Effector memory CD4-positive, alpha-beta T cell (primary cell): Measurements from ENCODE around the gene MACROD2.

Experiments
- DNase-seq, 3 donors: peaks; one replicate each; pipeline ENCODE4 v3.0.0-alpha.2; 2020
- H3K27ac ChIP-seq: 2 replicates; pipeline ENCODE4 v1.7.0; 2013; ENCODE audit warnings: mild to moderate bottlenecking, low read length, moderate library complexity; ENCODE audit not compliant: insufficient read depth, poor library complexity, severe bottlenecking
- H3K27me3 ChIP-seq: replicated peaks from 2 replicates; pipeline ENCODE4 v1.7.0; 2013; ENCODE audit warnings: mild to moderate bottlenecking, low read length; ENCODE audit not compliant: insufficient read depth, control insufficient read depth, poor library complexity, severe bottlenecking
- H3K36me3 ChIP-seq: 2 replicates; pipeline ENCODE4 v1.7.0; 2013; ENCODE audit warnings: mild to moderate bottlenecking, low read length, moderate library complexity; ENCODE audit not compliant: control insufficient read depth, insufficient read depth
- H3K4me1 ChIP-seq: 2 replicates; pipeline ENCODE4 v1.7.0; 2013; ENCODE audit warnings: low read length, mild to moderate bottlenecking; ENCODE audit not compliant: control insufficient read depth, insufficient read depth, poor library complexity, severe bottlenecking
- H3K4me3 ChIP-seq: 2 replicates; pipeline ENCODE4 v1.7.0; 2013; ENCODE audit warnings: low read length, low read depth, mild to moderate bottlenecking; ENCODE audit not compliant: insufficient read depth, poor library complexity, severe bottlenecking
- H3K9me3 ChIP-seq: 2 replicates; pipeline ENCODE4 v1.7.0; 2013; ENCODE audit warnings: mild to moderate bottlenecking, low read length, moderate library complexity; ENCODE audit not compliant: control insufficient read depth

Gene MACROD2

GRCh38 chr20:15742627-15743026 is 1747.3 kb downstream of the MACROD2 start:
- Histone ChIP-seq H3K27ac (no peak overlapping the region), H3K36me3 (no peaks in the 10 kb centered on the region), H3K9me3 (no peaks in the 10 kb centered on the region), H3K27me3 (no peaks in the 10 kb centered on the region), H3K4me3 (no peak overlapping the region), H3K4me1 (no peaks in the 10 kb centered on the region)
- no peak for DNase-seq

GRCh38 chr20:15756002-15756753 is 1760.9 kb downstream of the MACROD2 start:
- H3K36me3 ChIP-seq = no peaks in the 10 kb centered on the region
- H3K27ac ChIP-seq = no peak overlapping the region
- H3K4me3 ChIP-seq = no peak overlapping the region
- H3K9me3 ChIP-seq = no peaks in the 10 kb centered on the region
- no peaks in the 10 kb centered on the region for H3K4me1 ChIP-seq
- no peaks in the 10 kb centered on the region for H3K27me3 ChIP-seq
- DNase-seq = no peak

GRCh38 chr20:15756754-15757115 is 1761.4 kb downstream of the MACROD2 start:
- Histone ChIP-seq H3K27me3 (no peaks in the 10 kb centered on the region), H3K36me3 (no peaks in the 10 kb centered on the region), H3K4me1 (no peaks in the 10 kb centered on the region), H3K9me3 (no peaks in the 10 kb centered on the region), H3K27ac (no peak overlapping the region), H3K4me3 (no peak overlapping the region)
- DNase-seq = no peak

- no peaks in the 10 kb centered on the region for H3K9me3 ChIP-seq
- no peak for DNase-seq
- H3K4me3 ChIP-seq = no peak overlapping the region
- no peaks in the 10 kb centered on the region for H3K27me3 ChIP-seq
- H3K36me3 ChIP-seq = no peaks in the 10 kb centered on the region
- H3K27ac ChIP-seq = no peak overlapping the region
- H3K4me1 ChIP-seq = no peaks in the 10 kb centered on the region
These were observed 1764.3 kb downstream of the MACROD2 start for GRCh38 chr20:15759594-15759993.

GRCh38 chr20:15760001-15760621 is 1764.8 kb downstream of the MACROD2 start:
- Histone ChIP-seq H3K9me3 (no peaks in the 10 kb centered on the region), H3K4me1 (no peaks in the 10 kb centered on the region), H3K4me3 (no peak overlapping the region), H3K27me3 (no peaks in the 10 kb centered on the region), H3K27ac (no peak overlapping the region), H3K36me3 (no peaks in the 10 kb centered on the region)
- no peak for DNase-seq

- no peak overlapping the region for H3K4me3 ChIP-seq
- no peaks in the 10 kb centered on the region for H3K4me1 ChIP-seq
- H3K27me3 ChIP-seq = no peaks in the 10 kb centered on the region
- no peak overlapping the region for H3K27ac ChIP-seq
- no peaks in the 10 kb centered on the region for H3K9me3 ChIP-seq
- H3K36me3 ChIP-seq = no peaks in the 10 kb centered on the region
- no peak for DNase-seq
These were observed 1768.0 kb downstream of the MACROD2 start for GRCh38 chr20:15763366-15763765.

GRCh38 chr20:15767586-15767985 is 1772.3 kb downstream of the MACROD2 start:
- Histone ChIP-seq H3K9me3 (no peaks in the 10 kb centered on the region), H3K36me3 (no peaks in the 10 kb centered on the region), H3K4me3 (no peak overlapping the region), H3K4me1 (no peaks in the 10 kb centered on the region), H3K27me3 (no peaks in the 10 kb centered on the region), H3K27ac (no peak overlapping the region)
- DNase-seq = no peak

- H3K4me3 ChIP-seq = no peak overlapping the region
- DNase-seq = no peak
- no peaks in the 10 kb centered on the region for H3K9me3 ChIP-seq
- no peaks in the 10 kb centered on the region for H3K27me3 ChIP-seq
- H3K4me1 ChIP-seq = no peaks in the 10 kb centered on the region
- no peaks in the 10 kb centered on the region for H3K36me3 ChIP-seq
- H3K27ac ChIP-seq = no peak overlapping the region
These were observed 1772.9 kb downstream of the MACROD2 start for GRCh38 chr20:15767999-15768741.

GRCh38 chr20:15772826-15773225 is 1777.5 kb downstream of the MACROD2 start:
- H3K36me3 ChIP-seq = no peaks in the 10 kb centered on the region
- no peaks in the 10 kb centered on the region for H3K4me1 ChIP-seq
- DNase-seq = no peak
- H3K27me3 ChIP-seq = no peaks in the 10 kb centered on the region
- H3K27ac ChIP-seq = no peak overlapping the region
- no peaks in the 10 kb centered on the region for H3K9me3 ChIP-seq
- no peak overlapping the region for H3K4me3 ChIP-seq

- Histone ChIP-seq H3K36me3 (no peaks in the 10 kb centered on the region), H3K4me1 (no peaks in the 10 kb centered on the region), H3K27me3 (no peaks in the 10 kb centered on the region), H3K4me3 (no peak overlapping the region), H3K27ac (no peak overlapping the region), H3K9me3 (no peaks in the 10 kb centered on the region)
- DNase-seq = no peak
These were observed 1779.6 kb downstream of the MACROD2 start for GRCh38 chr20:15774926-15775325.
